Skeletal muscle tissue (tissue), 4 donors: Measurements from ENCODE around the gene TCF12. TPM values are rescaled to one million over a fixed set of nuclear protein-coding genes. Genes with fewer than 3 reads are reported as not detected.
A peak's percentile ranks its signal among the peaks of the same experiment; 100 is the strongest.

Experiments used
- H3K27ac ChIP-seq: one replicate; pipeline ENCODE4 v1.7.0; 2013; ENCODE audit warnings: mild to moderate bottlenecking, low read depth, low read length, inconsistent platforms
- H3K27me3 ChIP-seq, 3 donors: one replicate each; pipeline ENCODE4 v1.7.0; 2013; ENCODE audit warnings: low read length in 3 of 3; ENCODE audit not compliant: control insufficient read depth in 3 of 3, insufficient read depth in 3 of 3
- H3K36me3 ChIP-seq, 3 donors: one replicate each; pipeline ENCODE4 v1.7.0; 2013; ENCODE audit warnings: low read length in 3 of 3; ENCODE audit not compliant: control insufficient read depth in 3 of 3, insufficient read depth in 3 of 3
- H3K4me1 ChIP-seq, 3 donors: one replicate each; pipeline ENCODE4 v1.7.0; 2013; ENCODE audit warnings: low read length in 3 of 3, mild to moderate bottlenecking in 3 of 3; ENCODE audit not compliant: control insufficient read depth in 3 of 3, insufficient read depth in 3 of 3
- H3K4me3 ChIP-seq, 3 donors: one replicate each; pipeline ENCODE4 v1.7.0; 2013; ENCODE audit warnings: low read length in 3 of 3
- H3K9ac ChIP-seq, 3 donors: one replicate each; pipeline ENCODE4 v1.7.0; 2013; ENCODE audit warnings: low read length in 3 of 3, mild to moderate bottlenecking in 3 of 3, moderate library complexity in 2 of 3, low read depth in 1 of 3
- H3K9me3 ChIP-seq, 3 donors: one replicate each; pipeline ENCODE4 v1.7.0; 2013; ENCODE audit warnings: low read length in 3 of 3; ENCODE audit not compliant: control insufficient read depth in 3 of 3
- total RNA-seq: library from RNA; depleted of rRNA; stranded (reverse); fragments of >200 nt; gene quantifications from one replicate; pipeline ENCODE4 v1.2.3, GENCODE V29; 2014
- donor health status: Osteomylitis.

The TCF12 gene
- total RNA-seq, 1 donor from 2014 or later = 136 TPM

GRCh38 chr15:57323806-57324589 lies 405.6 kb downstream of the TCF12 start:
- no peak overlapping the region for H3K9ac ChIP-seq
- no peak overlapping the region for H3K27ac ChIP-seq
- H3K4me3 ChIP-seq = no peak overlapping the region
- peaks cover 0 to 7% (median 0%) of the 10 kb centered on the region in 3 donors for H3K27me3 ChIP-seq
- H3K4me1 ChIP-seq = peaks cover 3 to 9% (median 5%) of the 10 kb centered on the region in 3 donors
- no peaks in the 10 kb centered on the region for H3K36me3 ChIP-seq
- H3K9me3 ChIP-seq = no peaks in the 10 kb centered on the region

GRCh38 chr15:57324590-57324890 lies 406.1 kb downstream of the TCF12 start:
- Histone ChIP-seq H3K4me3 (no peak overlapping the region), H3K27ac (no peak overlapping the region), H3K4me1 (peaks cover 3 to 9% (median 5%) of the 10 kb centered on the region in 3 donors)

GRCh38 chr15:57324944-57325679 lies 406.7 kb downstream of the TCF12 start:
- Histone ChIP-seq H3K4me3 (no peak overlapping the region), H3K27me3 (peaks cover 0 to 9% (median 0%) of the 10 kb centered on the region in 3 donors), H3K9me3 (no peaks in the 10 kb centered on the region), H3K36me3 (no peaks in the 10 kb centered on the region), H3K27ac (no peak overlapping the region), H3K9ac (no peak overlapping the region), H3K4me1 (peaks cover 3 to 7% (median 5%) of the 10 kb centered on the region in 3 donors)

More at GRCh38 chr15:57324590-57324890, 406.1 kb downstream of the TCF12 start:
- H3K36me3 ChIP-seq = no peaks in the 10 kb centered on the region
- H3K9me3 ChIP-seq = no peaks in the 10 kb centered on the region
- H3K9ac ChIP-seq = no peak overlapping the region
- peaks cover 0 to 7% (median 0%) of the 10 kb centered on the region in 3 donors for H3K27me3 ChIP-seq

- no peak overlapping the region for H3K9ac ChIP-seq
- no peak overlapping the region for H3K4me3 ChIP-seq
- peaks cover 0 to 12% (median 0%) of the 10 kb centered on the region in 3 donors for H3K27me3 ChIP-seq
- no peak overlapping the region for H3K27ac ChIP-seq
- H3K4me1 ChIP-seq = peaks cover 2 to 3% (median 2%) of the 10 kb centered on the region in 3 donors
- no peaks in the 10 kb centered on the region for H3K9me3 ChIP-seq
- H3K36me3 ChIP-seq = no peaks in the 10 kb centered on the region
Observed at GRCh38 chr15:57326196-57326595, 407.8 kb downstream of the TCF12 start.

- peak overlapping the region; percentile 39 for H3K27ac ChIP-seq
- no peak overlapping the region for H3K9ac ChIP-seq
- H3K27me3 ChIP-seq = peaks cover 0 to 12% (median 0%) of the 10 kb centered on the region in 3 donors
- peaks cover 2 to 3% (median 2%) of the 10 kb centered on the region in 3 donors for H3K4me1 ChIP-seq
- H3K9me3 ChIP-seq = no peaks in the 10 kb centered on the region
- H3K4me3 ChIP-seq = no peak overlapping the region
- no peaks in the 10 kb centered on the region for H3K36me3 ChIP-seq
Observed at GRCh38 chr15:57327985-57328471, 409.6 kb downstream of the TCF12 start.

GRCh38 chr15:57328479-57328878 lies 410.0 kb downstream of the TCF12 start:
- Histone ChIP-seq H3K27ac (peak overlapping the region; percentile 39), H3K4me3 (no peak overlapping the region), H3K27me3 (peaks cover 0 to 12% (median 0%) of the 10 kb centered on the region in 3 donors), H3K9me3 (no peaks in the 10 kb centered on the region), H3K9ac (no peak overlapping the region), H3K36me3 (no peaks in the 10 kb centered on the region), H3K4me1 (peaks cover 2 to 3% (median 2%) of the 10 kb centered on the region in 3 donors)

GRCh38 chr15:57328897-57329296 lies 410.5 kb downstream of the TCF12 start:
- Histone ChIP-seq H3K9ac (peak overlapping the region in 1 of 3 donors; percentile 30), H3K36me3 (no peaks in the 10 kb centered on the region), H3K4me1 (peaks cover 2 to 3% (median 2%) of the 10 kb centered on the region in 3 donors), H3K27me3 (peaks cover 0 to 12% (median 0%) of the 10 kb centered on the region in 3 donors), H3K4me3 (no peak overlapping the region), H3K27ac (no peak overlapping the region), H3K9me3 (no peaks in the 10 kb centered on the region)

- Histone ChIP-seq H3K9ac (no peak overlapping the region), H3K4me1 (peaks cover 3 to 5% (median 4%) of the 10 kb centered on the region in 3 donors)
Observed at GRCh38 chr15:57329582-57330367, 411.3 kb downstream of the TCF12 start.

GRCh38 chr15:57330619-57331340 lies 412.3 kb downstream of the TCF12 start:
- Histone ChIP-seq H3K9me3 (no peaks in the 10 kb centered on the region), H3K36me3 (no peaks in the 10 kb centered on the region), H3K4me1 (peaks cover 3 to 6% (median 5%) of the 10 kb centered on the region in 3 donors), H3K9ac (no peak overlapping the region), H3K4me3 (no peak overlapping the region), H3K27ac (no peak overlapping the region), H3K27me3 (peaks cover 0 to 12% (median 0%) of the 10 kb centered on the region in 3 donors)

More at GRCh38 chr15:57329582-57330367, 411.3 kb downstream of the TCF12 start:
- no peak overlapping the region for H3K4me3 ChIP-seq
- H3K9me3 ChIP-seq = no peaks in the 10 kb centered on the region
- no peaks in the 10 kb centered on the region for H3K36me3 ChIP-seq
- no peak overlapping the region for H3K27ac ChIP-seq
- H3K27me3 ChIP-seq = peaks cover 0 to 12% (median 0%) of the 10 kb centered on the region in 3 donors
